ENCODE measurements around the gene SHISA2. TPM values are rescaled to one million over a fixed set of nuclear protein-coding genes. Genes with fewer than 3 reads are reported as not detected.

Gene SHISA2
- total and polyA plus RNA-seq, 4 donors = 0.68 to 20.1 (median 8.8) TPM

GRCh38 chr13:26038931-26039475, 12.8 kb downstream of the SHISA2 start:
- ATAC-seq (ENCODE audit: insufficient read depth, low FRiP score) = no peak
- H3K27ac ChIP-seq (ENCODE audit: low read depth in 1 of 2, low read length in 1 of 2) = no peak overlapping the region
- no peak overlapping the region for H3K9ac ChIP-seq (ENCODE audit: insufficient read depth in 1 of 2, low read length in 2 of 2)
- TF ChIP-seq CTCF (IDR thresholded peaks at IDR 0.05; ENCODE audit: control extremely low read depth, extremely low read depth) = no peak
- WGBS, 2 donors = 95 to 97% methylated on average over 8 of the region's 8 CpGs
- H3K4me3 ChIP-seq = no peak overlapping the region
- peaks cover 0 to 3% (median 0%) of the 10 kb centered on the region in 4 donors for H3K9me3 ChIP-seq (ENCODE audit: control insufficient read depth in 4 of 4, insufficient read depth in 3 of 4, low read length in 3 of 4)
- peaks cover 0 to 13% (median 5%) of the 10 kb centered on the region in 5 donors for H3K4me1 ChIP-seq (ENCODE audit: control insufficient read depth in 5 of 5, insufficient read depth in 5 of 5, low read length in 5 of 5)
- no peak for DNase-seq
- no peaks in the 10 kb centered on the region for H3K27me3 ChIP-seq (ENCODE audit: control insufficient read depth in 3 of 3, insufficient read depth in 3 of 3, low read length in 2 of 3)
- H3K36me3 ChIP-seq (ENCODE audit: control insufficient read depth in 4 of 4, insufficient read depth in 4 of 4, low read length in 4 of 4) = no peaks in the 10 kb centered on the region

GRCh38 chr13:26037302-26037701, 14.5 kb downstream of the SHISA2 start:
- Histone ChIP-seq H3K27ac (ENCODE audit: low read depth in 1 of 2, low read length in 1 of 2) (no peak overlapping the region), H3K9me3 (ENCODE audit: control insufficient read depth in 4 of 4, insufficient read depth in 3 of 4, low read length in 3 of 4) (peaks cover 0 to 4% (median 0%) of the 10 kb centered on the region in 4 donors), H3K9ac (ENCODE audit: insufficient read depth in 1 of 2, low read length in 2 of 2) (no peak overlapping the region), H3K4me1 (ENCODE audit: control insufficient read depth in 5 of 5, insufficient read depth in 5 of 5, low read length in 5 of 5) (peaks cover 0 to 13% (median 5%) of the 10 kb centered on the region in 5 donors), H3K36me3 (ENCODE audit: control insufficient read depth in 4 of 4, insufficient read depth in 4 of 4, low read length in 4 of 4) (no peaks in the 10 kb centered on the region), H3K27me3 (ENCODE audit: control insufficient read depth in 3 of 3, insufficient read depth in 3 of 3, low read length in 2 of 3) (no peaks in the 10 kb centered on the region), H3K4me3 (no peak overlapping the region)
- no peak for TF ChIP-seq CTCF (IDR thresholded peaks at IDR 0.05; ENCODE audit: control extremely low read depth, extremely low read depth)
- WGBS, 2 donors = 37 to 62% methylated on average over 2 of the region's 2 CpGs
- ATAC-seq (ENCODE audit: insufficient read depth, low FRiP score) (no peak), DNase-seq (peak; percentile 38 to 60 (median 50))

GRCh38 chr13:26036383-26036782, 15.4 kb downstream of the SHISA2 start:
- H3K4me1 ChIP-seq (ENCODE audit: control insufficient read depth in 5 of 5, insufficient read depth in 5 of 5, low read length in 5 of 5) = peaks cover 0 to 6% (median 4%) of the 10 kb centered on the region in 5 donors
- H3K4me3 ChIP-seq = no peak overlapping the region
- no peaks in the 10 kb centered on the region for H3K36me3 ChIP-seq (ENCODE audit: control insufficient read depth in 4 of 4, insufficient read depth in 4 of 4, low read length in 4 of 4)
- no peak for DNase-seq
- no peak for ATAC-seq (ENCODE audit: insufficient read depth, low FRiP score)
- WGBS, 2 donors = 69% methylated on average over 4 of the region's 4 CpGs
- no peak overlapping the region for H3K9ac ChIP-seq (ENCODE audit: insufficient read depth in 1 of 2, low read length in 2 of 2)
- TF ChIP-seq CTCF (IDR thresholded peaks at IDR 0.05; ENCODE audit: control extremely low read depth, extremely low read depth) = no peak
- no peak overlapping the region for H3K27ac ChIP-seq (ENCODE audit: low read depth in 1 of 2, low read length in 1 of 2)
- peaks cover 0 to 4% (median 0%) of the 10 kb centered on the region in 4 donors for H3K9me3 ChIP-seq (ENCODE audit: control insufficient read depth in 4 of 4, insufficient read depth in 3 of 4, low read length in 3 of 4)
- H3K27me3 ChIP-seq (ENCODE audit: control insufficient read depth in 3 of 3, insufficient read depth in 3 of 3, low read length in 2 of 3) = no peaks in the 10 kb centered on the region

- H3K27ac ChIP-seq (ENCODE audit: low read depth in 1 of 2, low read length in 1 of 2) = no peak overlapping the region
- no peak overlapping the region for H3K4me3 ChIP-seq
- H3K9me3 ChIP-seq (ENCODE audit: control insufficient read depth in 4 of 4, insufficient read depth in 3 of 4, low read length in 3 of 4) = peaks cover 0 to 6% (median 1%) of the 10 kb centered on the region in 4 donors
- WGBS, 2 donors = 84% methylated on average over 3 of the region's 3 CpGs
- H3K4me1 ChIP-seq (ENCODE audit: control insufficient read depth in 5 of 5, insufficient read depth in 5 of 5, low read length in 5 of 5) = no peaks in the 10 kb centered on the region
- no peak for ATAC-seq (ENCODE audit: insufficient read depth, low FRiP score)
- TF ChIP-seq CTCF (IDR thresholded peaks at IDR 0.05; ENCODE audit: control extremely low read depth, extremely low read depth) = no peak
- H3K9ac ChIP-seq (ENCODE audit: insufficient read depth in 1 of 2, low read length in 2 of 2) = no peak overlapping the region
- H3K27me3 ChIP-seq (ENCODE audit: control insufficient read depth in 3 of 3, insufficient read depth in 3 of 3, low read length in 2 of 3) = no peaks in the 10 kb centered on the region
- no peaks in the 10 kb centered on the region for H3K36me3 ChIP-seq (ENCODE audit: control insufficient read depth in 4 of 4, insufficient read depth in 4 of 4, low read length in 4 of 4)
- no peak for DNase-seq
These were observed 17.8 kb downstream of the SHISA2 start for GRCh38 chr13:26034018-26034417.
